T-helper 1 cell (primary cell): ENCODE data around the gene ITGA1.

Source experiments
- DNase-seq, 5 donors: peaks; one replicate each; pipeline ENCODE4 v3.0.0-alpha.2; 2012 to 2020

Gene ITGA1

GRCh38 chr5:53006911-53007890 is 219.5 kb downstream of the ITGA1 start:
- DNase-seq = peak in 1 of 5 donors; percentile 10

GRCh38 chr5:53008751-53009150 is 221.0 kb downstream of the ITGA1 start:
- peak in 1 of 5 donors; percentile 84 for DNase-seq
